Hippocampal formation (tissue), 2 donors: ENCODE measurements around the gene VAV2.

Experiments
- DNase-seq, 2 donors: peaks; one replicate each; lab custom pipeline; 2025; lab: John Stamatoyannopoulos, UW

VAV2 gene

GRCh38 chr9:133980864-133981588 lies 11.1 kb downstream of the VAV2 start:
- no peak for DNase-seq

- DNase-seq = no peak
Observed at GRCh38 chr9:133979921-133980863, 11.9 kb downstream of the VAV2 start.

DNA sequence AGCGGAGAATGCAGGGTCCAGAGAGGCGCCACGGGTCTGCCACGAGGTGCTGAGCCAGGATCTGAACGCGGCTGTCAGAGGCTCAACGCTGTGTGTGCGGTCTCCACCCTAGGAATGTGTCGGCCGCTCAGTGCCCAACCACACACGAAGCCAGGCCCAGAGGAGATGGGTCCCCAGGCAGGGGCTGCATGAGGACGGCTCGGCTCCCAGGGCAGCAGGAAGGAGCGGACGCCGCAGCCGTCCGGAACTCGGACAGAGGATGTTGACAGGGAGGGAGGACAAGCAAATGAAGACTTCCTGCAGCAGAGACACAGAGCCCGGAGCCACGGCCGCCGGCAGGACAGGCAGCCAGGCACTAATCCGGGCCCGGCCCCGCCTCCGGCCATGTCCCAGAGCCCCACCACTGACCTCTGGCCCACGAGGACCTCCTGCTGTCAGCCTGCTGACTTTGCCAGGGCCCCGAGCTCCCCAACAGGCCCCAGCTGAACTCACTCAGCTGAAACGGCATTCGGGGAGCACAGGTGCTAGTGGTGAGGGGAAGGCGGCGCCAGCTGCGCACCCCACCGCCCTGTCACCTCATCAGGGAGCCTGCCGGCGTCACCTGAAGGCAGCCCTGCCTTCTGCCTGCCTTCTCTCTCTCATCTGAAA lies 12.7 kb downstream of the VAV2 start:
- DNase-seq = no peak

DNA sequence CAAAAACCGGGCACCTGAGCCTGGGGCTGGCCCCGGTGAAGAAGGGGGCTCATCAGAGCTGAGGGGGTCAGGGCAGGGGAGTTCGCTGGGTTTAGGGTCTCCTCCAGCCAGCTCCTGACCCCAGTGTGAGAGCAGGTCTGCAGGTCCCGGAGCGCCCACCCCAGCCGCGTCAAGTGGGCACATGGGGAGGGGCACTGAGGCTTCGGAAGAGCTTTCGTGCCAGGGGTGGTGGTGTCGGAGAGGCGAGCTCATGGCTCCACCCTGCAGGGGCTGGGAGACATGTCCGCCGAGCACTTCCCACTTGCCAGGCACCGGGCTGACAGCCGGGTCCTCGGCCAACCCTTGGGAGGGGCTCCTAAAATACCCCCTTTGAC lies 13.2 kb downstream of the VAV2 start:
- no peak for DNase-seq

DNA sequence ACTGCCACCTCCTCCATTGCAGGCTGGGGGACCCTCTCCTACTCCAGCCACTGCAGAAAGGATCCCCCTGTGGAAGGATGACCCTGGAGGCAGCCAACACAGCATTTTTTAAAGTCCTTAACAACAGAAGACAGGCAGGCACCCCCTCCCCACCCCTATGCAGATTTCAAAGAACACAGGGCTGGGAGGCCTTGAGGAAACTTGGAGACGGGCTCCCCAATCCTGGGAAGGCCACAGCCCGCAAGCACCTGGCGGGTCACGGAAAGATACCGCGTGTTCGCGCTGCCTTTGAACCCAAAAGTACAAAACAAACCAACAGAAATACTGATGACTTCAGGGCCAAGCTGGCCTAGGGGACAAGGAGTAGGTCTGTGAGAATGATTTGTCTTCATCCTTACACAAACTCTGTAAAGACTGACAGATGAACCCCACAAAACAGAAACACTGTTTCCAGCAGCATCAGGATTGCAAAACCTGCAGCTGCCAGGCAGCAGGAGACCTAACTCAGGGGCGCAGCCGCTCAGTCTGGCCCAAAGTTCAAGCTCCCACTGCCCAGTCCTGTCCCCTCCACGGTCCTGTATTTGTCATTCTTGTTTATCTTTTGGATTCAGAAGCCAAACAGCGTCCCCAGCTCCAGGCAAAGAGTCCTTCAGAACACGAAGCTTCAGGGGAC lies 13.8 kb downstream of the VAV2 start:
- no peak for DNase-seq

DNA sequence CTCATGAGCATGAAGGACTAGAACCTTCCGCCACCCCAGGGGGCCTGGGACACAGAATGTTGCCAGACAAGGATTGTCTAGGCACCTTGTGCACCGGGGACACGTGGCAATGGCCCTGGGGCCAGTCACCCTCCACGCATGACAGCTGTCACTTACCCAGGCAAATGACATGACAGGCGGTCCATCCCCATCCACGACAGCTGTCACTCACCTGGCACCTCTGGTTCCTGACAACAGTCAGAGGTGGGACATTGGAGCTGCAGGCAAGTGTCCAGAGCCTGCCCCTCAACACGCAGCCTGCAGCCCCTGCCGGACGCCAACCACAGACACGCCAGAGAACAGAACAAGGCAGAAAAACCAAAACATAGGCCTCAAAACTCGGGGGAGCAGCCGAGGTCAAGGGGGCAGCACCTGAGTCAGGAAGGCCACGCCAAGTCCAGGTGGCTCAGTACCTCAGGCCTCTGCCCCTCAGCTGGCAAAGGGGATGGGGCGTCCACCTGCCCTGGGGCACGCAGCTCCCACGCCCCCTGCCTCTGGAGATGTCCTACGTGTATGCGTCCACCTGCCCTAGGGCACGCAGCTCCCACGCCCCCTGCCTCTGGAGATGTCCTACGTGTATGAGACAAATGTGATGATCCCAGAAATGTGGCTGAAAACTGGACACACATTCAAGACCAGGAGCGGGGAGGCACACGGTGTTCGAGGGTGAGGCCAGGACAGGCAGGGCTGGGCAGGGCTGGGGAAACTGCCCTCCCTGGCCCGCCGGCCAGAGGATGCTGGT lies 14.5 kb downstream of the VAV2 start:
- no peak for DNase-seq

- DNase-seq = no peak
Observed at GRCh38 chr9:133976887-133977286, 15.2 kb downstream of the VAV2 start.

DNA sequence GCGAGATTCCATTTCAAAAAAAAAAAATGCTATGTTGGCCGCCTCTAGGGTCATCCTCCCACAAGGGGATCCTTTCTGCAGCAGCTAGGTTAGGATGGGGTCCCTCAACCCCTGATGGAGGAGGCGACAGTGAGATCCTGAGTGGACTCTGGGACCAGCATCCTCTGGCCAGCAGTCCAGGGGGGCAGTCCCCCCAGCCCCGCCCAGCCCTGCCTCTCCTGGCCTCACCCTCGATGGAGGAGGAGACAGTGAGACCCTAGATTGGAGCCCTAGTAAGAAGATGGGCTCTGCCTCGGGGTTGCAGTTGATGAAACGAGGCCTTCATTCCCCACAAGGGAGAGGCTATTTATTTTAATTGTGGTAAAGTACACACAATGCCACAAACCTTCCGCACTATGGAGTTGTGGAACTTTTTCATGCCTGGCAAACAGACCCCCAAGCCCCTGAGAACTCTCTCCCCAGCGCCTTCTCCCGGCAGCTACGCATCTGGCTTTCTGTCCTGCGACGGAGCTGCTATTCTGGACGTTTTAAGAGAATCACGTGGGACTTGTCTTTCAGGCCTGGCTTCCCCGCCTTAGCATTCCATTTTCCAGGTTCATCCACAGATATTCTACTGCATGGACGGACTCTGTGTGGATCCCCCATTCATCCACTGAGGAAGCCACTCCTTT lies 15.8 kb downstream of the VAV2 start:
- DNase-seq = no peak

DNA sequence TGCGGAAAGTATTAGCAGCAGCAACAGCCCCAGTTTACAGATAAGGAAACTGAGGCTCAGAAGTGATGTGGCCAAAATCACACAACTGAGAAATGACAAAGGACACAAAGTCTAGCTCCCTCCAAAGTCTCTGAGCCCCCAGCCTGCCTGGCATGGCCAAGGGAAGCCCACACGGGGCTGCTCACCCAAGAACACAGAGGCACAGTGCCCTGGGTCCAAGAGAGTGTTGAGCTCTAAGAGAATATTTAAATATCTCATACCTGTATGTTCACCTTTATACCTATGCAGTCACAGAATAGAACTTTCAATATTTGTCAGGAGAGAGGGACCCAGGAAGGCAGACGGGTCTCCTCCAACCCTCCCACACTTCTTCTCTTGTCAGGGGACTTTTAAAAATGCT lies 16.6 kb downstream of the VAV2 start:
- no peak for DNase-seq

- DNase-seq = no peak
Observed at GRCh38 chr9:133974631-133975341, 17.3 kb downstream of the VAV2 start.

GRCh38 chr9:133973791-133974630 lies 18.1 kb downstream of the VAV2 start:
- no peak for DNase-seq

DNA sequence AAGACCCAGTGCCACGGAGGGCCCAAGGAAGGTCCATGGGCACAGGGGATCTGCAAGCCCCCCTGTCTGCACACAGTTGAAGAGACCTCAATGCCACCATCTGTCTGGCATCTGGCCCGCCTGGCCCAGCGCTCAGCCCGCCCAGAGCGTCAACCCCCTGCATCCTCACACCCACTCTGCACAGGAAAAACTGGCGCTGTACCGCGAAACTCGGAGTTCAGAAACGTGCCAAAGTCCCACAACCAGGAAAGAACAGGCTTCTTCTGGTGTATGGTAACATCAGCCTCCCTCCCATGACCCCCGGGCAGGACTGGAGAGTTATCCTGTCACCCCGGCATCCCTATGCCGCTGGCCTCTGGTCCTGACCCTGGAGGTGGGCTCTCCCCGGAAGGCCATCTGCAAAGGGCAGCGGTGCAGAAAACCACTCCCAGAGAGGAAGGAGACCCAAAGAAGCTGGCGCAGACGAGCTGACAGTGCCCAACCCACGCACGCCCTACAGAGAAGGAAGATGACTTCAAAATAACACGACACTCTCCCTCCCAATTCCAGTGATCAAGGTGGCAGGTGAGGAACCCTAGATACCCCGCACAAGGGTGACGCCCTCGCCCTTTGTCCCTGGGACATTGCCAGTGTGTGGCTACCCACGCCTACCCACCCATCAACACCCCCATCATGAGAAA lies 18.9 kb downstream of the VAV2 start:
- no peak for DNase-seq

GRCh38 chr9:133971981-133972941 lies 19.9 kb downstream of the VAV2 start:
- no peak for DNase-seq

DNA sequence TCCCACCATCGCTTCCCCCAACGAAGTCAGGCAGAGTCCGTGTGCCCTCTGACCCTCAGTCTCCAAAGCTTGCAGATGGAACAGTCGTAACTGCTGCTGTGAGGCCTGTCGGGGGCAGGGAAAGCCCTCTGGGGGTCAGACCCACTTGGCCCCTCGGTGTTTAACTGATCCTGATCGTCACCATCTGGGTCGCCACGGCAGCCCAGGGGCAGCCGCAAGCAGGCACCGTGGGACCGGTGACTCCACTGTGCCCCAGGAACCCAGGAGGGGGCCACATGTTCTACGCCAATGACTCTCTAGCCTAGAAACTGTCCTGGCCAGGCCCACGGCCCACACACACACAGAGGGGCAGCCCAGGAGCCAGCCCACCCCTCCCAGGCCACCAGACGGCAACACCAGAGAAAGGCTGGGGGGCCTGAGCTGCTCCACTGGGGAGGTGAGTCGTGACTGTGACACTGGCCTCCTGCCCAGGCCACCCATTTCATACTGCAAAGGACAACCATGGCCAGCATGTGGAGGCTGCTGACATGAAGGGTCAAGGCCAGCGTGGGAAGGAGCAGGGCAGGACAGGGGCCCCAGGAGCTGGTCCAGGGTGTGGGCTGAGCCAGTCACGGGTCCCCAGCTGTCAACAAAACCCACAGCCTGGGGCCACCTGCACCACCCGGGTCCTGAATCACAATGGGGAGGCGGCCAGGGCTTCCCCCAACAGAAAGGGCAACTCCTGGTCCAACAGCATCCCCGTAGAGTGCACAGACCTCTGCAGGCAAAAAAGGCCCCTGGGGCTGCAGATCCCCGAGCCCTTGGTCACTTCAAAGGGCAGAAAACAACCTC lies 20.8 kb downstream of the VAV2 start:
- DNase-seq = no peak

- DNase-seq = no peak
Observed at GRCh38 chr9:133970581-133971058, 21.5 kb downstream of the VAV2 start.
